ENCODE data around the gene CLDN12.

DNA sequence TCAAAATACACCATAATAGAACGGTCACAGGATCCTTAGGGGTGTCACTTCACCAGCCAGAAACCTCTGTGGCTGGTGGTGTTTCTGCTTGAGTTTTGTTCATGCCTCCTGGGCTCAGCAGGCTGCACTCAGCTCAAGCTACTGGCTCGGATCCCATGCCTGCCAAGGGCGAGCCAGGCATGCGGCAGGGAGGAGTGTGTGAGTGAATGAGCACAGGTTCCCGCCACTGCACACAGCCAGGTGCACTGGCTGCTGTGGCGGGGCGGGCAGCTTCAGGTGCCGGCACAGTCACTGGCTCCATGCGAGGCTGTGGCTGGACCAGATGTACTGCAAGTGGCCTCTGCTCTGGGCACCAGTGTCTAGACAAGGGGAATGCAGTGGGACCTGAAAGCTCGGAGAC lies 29.5 kb downstream of the CLDN12 start:
- TF ChIP-seq EZH2 (IDR thresholded peaks at IDR 0.05; ENCODE audit: borderline replicate concordance, low read length): no peak
- TF ChIP-seq, protein P1, sequence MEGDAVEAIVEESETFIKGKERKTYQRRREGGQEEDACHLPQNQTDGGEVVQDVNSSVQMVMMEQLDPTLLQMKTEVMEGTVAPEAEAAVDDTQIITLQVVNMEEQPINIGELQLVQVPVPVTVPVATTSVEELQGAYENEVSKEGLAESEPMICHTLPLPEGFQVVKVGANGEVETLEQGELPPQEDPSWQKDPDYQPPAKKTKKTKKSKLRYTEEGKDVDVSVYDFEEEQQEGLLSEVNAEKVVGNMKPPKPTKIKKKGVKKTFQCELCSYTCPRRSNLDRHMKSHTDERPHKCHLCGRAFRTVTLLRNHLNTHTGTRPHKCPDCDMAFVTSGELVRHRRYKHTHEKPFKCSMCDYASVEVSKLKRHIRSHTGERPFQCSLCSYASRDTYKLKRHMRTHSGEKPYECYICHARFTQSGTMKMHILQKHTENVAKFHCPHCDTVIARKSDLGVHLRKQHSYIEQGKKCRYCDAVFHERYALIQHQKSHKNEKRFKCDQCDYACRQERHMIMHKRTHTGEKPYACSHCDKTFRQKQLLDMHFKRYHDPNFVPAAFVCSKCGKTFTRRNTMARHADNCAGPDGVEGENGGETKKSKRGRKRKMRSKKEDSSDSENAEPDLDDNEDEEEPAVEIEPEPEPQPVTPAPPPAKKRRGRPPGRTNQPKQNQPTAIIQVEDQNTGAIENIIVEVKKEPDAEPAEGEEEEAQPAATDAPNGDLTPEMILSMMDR (conservative IDR thresholded peaks at IDR 0.05 in 1 of 2, IDR thresholded peaks at IDR 0.05 in 1 of 2; ENCODE audit: extremely low read depth in 1 of 2, insufficient read depth in 1 of 2, low read depth in 1 of 2, low read length in 2 of 2): no peak
